Stimulated activated CD4-positive, alpha-beta T cell treated with anti-CD3 and anti-CD28 coated beads, Interleukin-2, amount 100 ng/mL, for 4 hours (primary cell): ENCODE measurements around the gene DUS1L.

Experiments used
- DNase-seq: peaks from one replicate; pipeline ENCODE4 v3.0.0-alpha.2; 2020; ENCODE audit warnings: low read depth

DUS1L gene

GRCh38 chr17:82055023-82055964 is 10.3 kb downstream of the DUS1L start:
- no peak for DNase-seq

- no peak for DNase-seq
These were observed 11.1 kb downstream of the DUS1L start for GRCh38 chr17:82054351-82055022.

GRCh38 chr17:82053556-82054263 is 11.9 kb downstream of the DUS1L start:
- DNase-seq: no peak

- DNase-seq: no peak
These were observed 12.5 kb downstream of the DUS1L start for GRCh38 chr17:82053130-82053529.

GRCh38 chr17:82052638-82053059 is 13.0 kb downstream of the DUS1L start:
- no peak for DNase-seq

GRCh38 chr17:82051776-82052637 is 13.6 kb downstream of the DUS1L start, which contains the start of the genes GPS1 and RFNG:
TSS of gene GPS1 (plus strand) at chr17:82051898. CDS start at chr17:82051932, 34 bp downstream.
TSS of gene RFNG (minus strand) at chr17:82051811. CDS start at chr17:82051766, 45 bp downstream.
- DNase-seq: peak; percentile 76

- no peak for DNase-seq
These were observed 14.6 kb downstream of the DUS1L start for GRCh38 chr17:82050761-82051641.

GRCh38 chr17:82050152-82050760 is 15.3 kb downstream of the DUS1L start:
- no peak for DNase-seq

- no peak for DNase-seq
These were observed 16.1 kb downstream of the DUS1L start for GRCh38 chr17:82049521-82049971.

GRCh38 chr17:82049106-82049505 is 16.5 kb downstream of the DUS1L start:
- no peak for DNase-seq

- DNase-seq: no peak
These were observed 17.0 kb downstream of the DUS1L start for GRCh38 chr17:82048571-82048971.

GRCh38 chr17:82047914-82048570 is 17.6 kb downstream of the DUS1L start:
- no peak for DNase-seq

GRCh38 chr17:82047379-82047778 is 18.2 kb downstream of the DUS1L start:
- no peak for DNase-seq

GRCh38 chr17:82046903-82047302 is 18.7 kb downstream of the DUS1L start:
- no peak for DNase-seq

- DNase-seq: no peak
These were observed 19.6 kb downstream of the DUS1L start for GRCh38 chr17:82045936-82046484.

GRCh38 chr17:82043507-82043906 is 22.1 kb downstream of the DUS1L start:
- DNase-seq: no peak

GRCh38 chr17:82042649-82043048 is 23.0 kb downstream of the DUS1L start:
- DNase-seq: no peak

GRCh38 chr17:82041144-82041814 is 24.3 kb downstream of the DUS1L start:
- DNase-seq: no peak
